Jurkat, Clone E6-1 (cell line): Measurements from ENCODE around the gene PCDH10.

ENCODE experiments used
- DNase-seq: peaks from one replicate; pipeline ENCODE4 v3.0.0-alpha.2; 2011; ENCODE audit warnings: low read depth, low spot score
- H3K4me3 ChIP-seq: 2 replicates; pipeline ENCODE4 v1.5.1; 2011; ENCODE audit warnings: mild to moderate bottlenecking, low read length, control low read depth, moderate library complexity

PCDH10 gene

GRCh38 chr4:133147921-133148689 lies 989 bp upstream of the PCDH10 start:
- DNase-seq = no peak
- no peak overlapping the region for H3K4me3 ChIP-seq

- DNase-seq = no peak
- H3K4me3 ChIP-seq = no peak overlapping the region
Observed at GRCh38 chr4:133149364-133149695, 236 bp downstream of the PCDH10 start.

DNA sequence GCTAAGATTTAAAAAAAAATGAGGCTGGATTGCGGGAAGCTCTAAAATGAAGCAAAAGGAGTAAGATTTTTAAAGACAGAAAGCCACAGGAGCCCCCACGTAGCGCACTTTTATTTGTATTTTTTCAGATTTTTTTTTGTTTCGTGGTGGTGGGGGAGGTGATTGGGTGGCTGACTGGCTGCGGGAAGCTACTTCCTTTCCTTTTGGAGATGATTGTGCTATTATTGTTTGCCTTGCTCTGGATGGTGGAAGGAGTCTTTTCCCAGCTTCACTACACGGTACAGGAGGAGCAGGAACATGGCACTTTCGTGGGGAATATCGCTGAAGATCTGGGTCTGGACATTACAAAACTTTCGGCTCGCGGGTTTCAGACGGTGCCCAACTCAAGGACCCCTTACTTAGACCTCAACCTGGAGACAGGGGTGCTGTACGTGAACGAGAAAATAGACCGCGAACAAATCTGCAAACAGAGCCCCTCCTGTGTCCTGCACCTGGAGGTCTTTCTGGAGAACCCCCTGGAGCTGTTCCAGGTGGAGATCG lies 908 bp downstream of the PCDH10 start:
- no peak for DNase-seq
- H3K4me3 ChIP-seq = no peak overlapping the region

- DNase-seq = no peak
- no peak overlapping the region for H3K4me3 ChIP-seq
Observed at GRCh38 chr4:133150486-133151340, 1.6 kb downstream of the PCDH10 start.

DNA sequence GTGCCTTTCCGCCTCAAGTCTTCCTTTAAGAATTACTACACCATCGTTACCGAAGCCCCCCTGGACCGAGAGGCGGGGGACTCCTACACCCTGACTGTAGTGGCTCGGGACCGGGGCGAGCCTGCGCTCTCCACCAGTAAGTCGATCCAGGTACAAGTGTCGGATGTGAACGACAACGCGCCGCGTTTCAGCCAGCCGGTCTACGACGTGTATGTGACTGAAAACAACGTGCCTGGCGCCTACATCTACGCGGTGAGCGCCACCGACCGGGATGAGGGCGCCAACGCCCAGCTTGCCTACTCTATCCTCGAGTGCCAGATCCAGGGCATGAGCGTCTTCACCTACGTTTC lies 2.2 kb downstream of the PCDH10 start:
- DNase-seq = no peak
- H3K4me3 ChIP-seq = no peak overlapping the region

- DNase-seq = no peak
- no peak overlapping the region for H3K4me3 ChIP-seq
Observed at GRCh38 chr4:133151691-133152329, 2.7 kb downstream of the PCDH10 start.

GRCh38 chr4:133152330-133152821 lies 3.3 kb downstream of the PCDH10 start:
- H3K4me3 ChIP-seq = no peak overlapping the region
- DNase-seq = no peak

DNA sequence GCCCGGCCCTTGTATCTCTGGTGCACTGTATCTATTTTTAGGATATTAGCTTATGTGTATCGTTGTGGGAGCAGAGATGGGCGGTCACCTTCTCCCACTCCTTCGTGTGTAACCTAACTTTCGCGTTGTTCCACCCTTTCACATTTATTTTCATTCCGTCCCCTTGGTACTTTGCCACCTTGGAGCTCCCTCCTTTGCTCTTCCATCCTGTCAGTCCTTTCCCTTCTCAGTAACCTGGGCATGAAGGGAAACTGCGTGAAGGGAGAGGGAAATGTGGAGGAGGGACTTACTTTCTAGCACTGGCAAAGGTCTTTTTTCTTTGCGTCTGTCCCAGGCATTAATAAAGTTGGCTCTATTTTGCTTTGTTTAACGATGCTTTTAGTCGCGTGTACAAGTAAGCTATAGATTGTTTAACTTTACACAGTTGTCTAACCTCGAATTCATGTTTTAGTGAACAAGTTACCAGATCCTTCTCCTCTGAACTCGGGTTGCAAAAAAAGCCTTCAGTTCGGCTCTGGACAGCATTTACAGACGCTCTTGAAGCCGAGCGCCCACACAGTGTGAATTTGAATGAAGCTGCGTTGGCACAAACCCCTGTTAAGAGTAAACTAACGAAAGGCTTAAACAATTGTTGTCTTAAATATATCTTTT lies 3.9 kb downstream of the PCDH10 start:
- no peak for DNase-seq
- H3K4me3 ChIP-seq = no peak overlapping the region

DNA sequence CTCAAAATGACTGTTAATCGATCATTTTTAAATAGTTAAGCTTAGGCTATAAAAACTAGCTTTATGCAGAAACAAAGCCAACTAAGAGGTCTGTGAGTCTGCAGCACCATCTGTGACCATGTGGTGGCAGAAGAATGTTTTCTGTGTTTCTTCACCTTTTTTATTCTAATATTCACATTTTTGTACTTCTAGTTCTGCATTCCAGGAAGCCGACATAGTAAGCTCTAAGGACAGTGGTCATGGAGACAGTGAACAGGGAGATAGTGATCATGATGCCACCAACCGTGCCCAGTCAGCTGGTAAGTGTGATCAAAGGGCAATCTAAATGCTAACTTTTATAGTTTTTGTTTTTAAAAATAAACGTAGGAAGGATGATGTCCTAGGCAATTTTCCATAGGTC lies 5.6 kb downstream of the PCDH10 start:
- no peak overlapping the region for H3K4me3 ChIP-seq
- no peak for DNase-seq

DNA sequence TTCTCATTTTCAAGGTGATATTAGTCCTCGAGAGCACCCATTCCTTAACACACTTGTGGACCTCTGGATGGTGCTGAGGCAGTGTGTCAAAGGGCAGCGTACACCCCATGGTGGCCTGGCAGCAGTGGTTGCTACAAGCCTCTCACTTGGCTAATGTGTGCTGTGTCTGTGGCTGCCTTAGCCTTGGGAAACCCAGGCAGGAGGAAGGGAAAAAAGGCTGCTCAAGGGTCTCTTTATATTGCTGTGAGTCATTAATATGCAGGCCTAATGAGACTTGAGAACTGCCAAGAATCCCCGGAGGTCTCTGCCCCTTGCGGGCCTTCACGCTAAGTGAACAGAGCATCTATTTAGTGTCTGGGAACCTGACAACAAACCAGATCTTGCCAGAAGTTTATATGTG lies 7.0 kb downstream of the PCDH10 start:
- H3K4me3 ChIP-seq = no peak overlapping the region

DNA sequence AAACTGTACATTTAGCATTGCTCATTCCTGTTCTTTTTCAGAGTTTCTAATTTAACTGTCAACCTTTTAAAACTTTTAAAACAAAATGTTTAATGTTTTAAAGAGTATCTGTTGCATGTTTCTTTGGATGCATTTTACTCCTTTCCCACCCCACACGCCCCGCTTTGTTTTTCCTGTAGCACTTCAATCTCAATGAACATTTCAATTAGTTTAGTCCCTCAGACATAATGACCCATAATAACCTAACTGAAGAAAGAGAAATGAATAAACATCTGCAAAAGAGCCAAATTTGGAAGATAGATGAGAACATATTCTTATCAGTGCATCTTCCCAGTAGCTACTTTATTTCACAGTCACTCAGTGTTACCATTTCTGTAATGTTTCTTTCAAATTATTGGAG lies 7.5 kb downstream of the PCDH10 start:
- DNase-seq = no peak
- H3K4me3 ChIP-seq = no peak overlapping the region

More for the DNA sequence above, 7.0 kb downstream of the PCDH10 start:
- no peak for DNase-seq

DNA sequence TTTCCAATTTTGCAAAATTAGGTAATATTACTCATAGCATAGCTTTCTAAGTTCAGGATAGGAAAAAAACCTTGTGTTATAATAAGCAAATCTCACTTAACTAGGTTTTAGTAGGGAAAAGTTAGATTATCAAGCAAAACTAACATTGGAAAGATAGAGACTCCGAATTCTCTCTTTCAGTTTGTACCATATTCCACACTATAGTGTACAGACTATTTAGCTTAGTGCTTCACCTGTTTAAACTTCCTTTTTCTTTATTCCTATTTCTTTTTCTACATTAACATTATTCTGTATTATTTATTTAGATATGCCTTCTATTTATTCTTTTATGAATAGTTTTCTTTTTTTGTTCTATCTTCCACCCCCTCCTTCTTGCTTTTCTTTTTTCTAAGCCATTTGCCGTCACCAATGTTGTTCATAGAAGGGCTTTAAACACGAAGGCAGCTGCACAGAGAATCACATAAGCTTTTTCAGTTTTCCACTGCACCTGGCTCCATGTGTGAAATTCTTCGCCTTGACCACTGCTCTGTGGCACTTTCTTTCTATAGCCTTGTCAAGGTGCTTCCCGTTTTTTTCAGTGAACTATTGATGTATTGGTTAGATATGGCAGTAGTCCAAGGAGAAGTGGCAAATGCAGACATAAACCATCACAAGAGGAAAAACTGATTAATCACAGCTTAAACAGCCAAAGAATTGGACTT lies 8.5 kb downstream of the PCDH10 start:
- no peak for DNase-seq
- no peak overlapping the region for H3K4me3 ChIP-seq

DNA sequence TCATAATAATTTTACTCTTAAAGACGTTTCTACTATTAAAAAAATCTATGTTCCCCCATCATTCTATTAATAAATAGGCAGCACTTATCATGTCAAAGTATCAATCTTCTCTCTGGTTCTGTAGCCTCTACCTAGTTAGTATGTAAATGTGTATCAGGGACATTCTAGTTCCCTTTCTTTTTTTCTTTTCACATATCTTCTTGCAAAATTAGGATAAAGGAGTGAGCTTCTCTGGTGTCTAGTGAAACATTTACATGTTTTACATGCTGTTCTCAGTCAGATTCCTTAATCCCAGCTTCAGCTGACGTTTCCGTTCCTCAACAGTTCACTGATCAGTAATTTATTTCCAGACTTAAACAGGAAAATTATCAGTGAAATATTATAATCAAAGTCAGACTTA lies 11.8 kb downstream of the PCDH10 start:
- DNase-seq = no peak
- H3K4me3 ChIP-seq = no peak overlapping the region

DNA sequence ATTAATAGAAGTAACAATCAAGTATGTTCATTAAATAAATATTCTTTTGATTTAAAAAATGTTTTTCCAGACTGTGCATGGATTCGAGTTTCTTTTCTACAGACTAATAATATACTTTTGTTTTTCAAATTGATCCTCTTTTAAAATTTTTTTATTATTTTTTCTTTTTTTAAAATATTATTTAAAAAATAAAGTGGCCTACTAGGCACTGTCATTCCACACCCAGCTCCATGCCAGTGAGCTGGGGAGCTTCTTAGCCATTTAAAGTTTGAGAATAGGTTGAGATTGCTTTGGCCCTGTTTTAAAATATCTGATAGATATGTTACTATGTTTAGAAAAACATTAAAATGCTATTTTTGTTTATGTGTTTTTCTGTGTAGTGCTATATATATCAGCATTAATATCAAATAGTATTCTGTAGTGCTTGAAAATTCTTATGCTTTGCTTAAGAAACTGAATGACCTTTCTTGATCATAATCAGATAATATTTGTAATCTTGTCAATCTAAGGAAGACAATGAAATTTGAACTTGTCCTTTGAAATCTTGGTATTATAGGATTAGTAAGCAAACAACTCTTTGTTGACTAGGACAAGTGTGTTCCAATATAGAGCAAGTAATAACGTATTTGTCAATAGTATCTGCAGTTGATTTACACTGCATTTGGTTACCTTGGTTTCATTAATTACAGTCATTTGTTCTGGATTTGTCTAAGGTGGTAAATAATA lies 12.6 kb downstream of the PCDH10 start:
- DNase-seq = no peak
- no peak overlapping the region for H3K4me3 ChIP-seq

DNA sequence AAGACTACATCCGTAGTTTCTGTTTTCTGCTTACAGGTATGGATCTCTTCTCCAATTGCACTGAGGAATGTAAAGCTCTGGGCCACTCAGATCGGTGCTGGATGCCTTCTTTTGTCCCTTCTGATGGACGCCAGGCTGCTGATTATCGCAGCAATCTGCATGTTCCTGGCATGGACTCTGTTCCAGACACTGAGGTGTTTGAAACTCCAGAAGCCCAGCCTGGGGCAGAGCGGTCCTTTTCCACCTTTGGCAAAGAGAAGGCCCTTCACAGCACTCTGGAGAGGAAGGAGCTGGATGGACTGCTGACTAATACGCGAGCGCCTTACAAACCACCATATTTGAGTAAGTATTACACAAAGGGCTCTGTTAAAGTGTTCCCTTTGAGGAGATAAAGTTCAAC lies 13.8 kb downstream of the PCDH10 start:
- no peak for DNase-seq
- no peak overlapping the region for H3K4me3 ChIP-seq

- H3K4me3 ChIP-seq = no peak overlapping the region
- no peak for DNase-seq
Observed at GRCh38 chr4:133178956-133179355, 29.9 kb downstream of the PCDH10 start.

DNA sequence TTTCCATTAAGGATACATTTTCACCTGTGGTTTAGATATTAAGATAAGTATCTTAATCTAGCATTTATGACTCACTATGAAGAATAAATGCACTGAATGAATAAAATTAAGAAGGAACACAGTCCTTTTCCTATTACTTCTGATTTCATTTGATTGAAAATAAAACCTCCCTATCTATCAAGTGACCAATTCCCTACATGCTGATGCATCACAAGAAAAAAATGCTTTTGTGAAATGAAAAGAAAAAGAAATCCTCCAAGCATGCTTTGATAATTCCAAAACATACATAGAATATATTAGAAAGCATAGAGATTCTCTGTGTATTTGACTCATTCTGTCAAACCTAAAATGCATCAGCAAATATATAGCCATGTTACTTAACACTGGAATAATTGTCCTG lies 37.1 kb downstream of the PCDH10 start:
- DNase-seq = no peak
- no peak overlapping the region for H3K4me3 ChIP-seq

DNA sequence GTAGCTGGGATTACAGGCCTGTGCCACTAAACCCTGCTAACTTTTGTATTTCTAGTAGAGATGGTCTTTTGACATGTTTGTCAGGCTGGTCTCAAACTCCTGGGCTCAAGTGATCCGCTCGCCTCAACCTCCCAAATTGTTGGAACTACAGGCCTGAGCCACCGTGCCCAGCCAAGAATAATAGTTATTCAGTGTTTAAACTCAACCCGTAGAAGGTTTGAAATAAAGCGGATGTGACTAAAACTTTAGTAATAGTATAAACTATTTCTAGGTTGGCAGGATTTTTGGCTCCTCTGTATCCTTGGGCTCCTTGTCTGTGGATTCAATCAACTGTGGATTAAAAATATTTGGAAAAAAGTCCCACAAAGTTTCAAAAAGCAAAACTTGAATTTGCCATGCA lies 37.8 kb downstream of the PCDH10 start:
- DNase-seq = no peak
- no peak overlapping the region for H3K4me3 ChIP-seq
